ENCODE data around the gene SLC5A12.

DNA sequence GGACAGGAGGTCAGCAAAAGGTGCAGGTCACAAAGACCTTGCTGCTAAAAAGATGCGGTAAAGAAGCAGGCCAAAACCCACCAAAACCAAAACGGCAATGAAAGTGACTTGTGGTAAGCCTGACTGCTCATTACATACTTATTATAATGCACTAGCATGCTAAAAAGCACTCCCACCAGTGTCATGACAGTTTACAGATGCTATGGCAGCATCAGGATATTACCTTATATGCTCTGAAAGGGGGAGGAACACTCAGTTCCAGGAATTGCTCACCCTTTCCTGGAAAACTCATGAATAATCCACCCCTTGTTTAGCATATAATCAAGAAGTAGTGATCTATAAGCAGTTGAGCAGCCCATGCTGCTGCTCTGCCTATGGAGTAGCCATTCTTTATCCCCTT lies 45.2 kb upstream of the SLC5A12 start:
- TF ChIP-seq CTCF (IDR thresholded peaks at IDR 0.05; ENCODE audit: low read length) = no peak
- TF ChIP-seq EZH2phosphoT487 (IDR thresholded peaks at IDR 0.05; ENCODE audit: low read length) = no peak
